A549 treated with ZK216348 at 1 μM for 4 hours (cell line): ENCODE data around the gene IKZF5. TPM values are rescaled to one million over a fixed set of nuclear protein-coding genes. Genes with fewer than 3 reads are reported as not detected.

Experiments
- total RNA-seq: library from RNA; stranded (reverse); fragments of 200-300 nt; extraction: Qiagen RNA extraction; gene quantifications from 5 replicates; pipeline ENCODE4 v1.2.3, GENCODE V29; 2022; ENCODE audit warnings: low read depth

IKZF5 gene
- 4.8 to 6.6 TPM (median 6.0 TPM) in 5 replicates for total RNA-seq

GRCh38 chr10:123008355-123009104 lies at the start of gene IKZF5, which contains the start of gene ACADSB:
TSS of gene IKZF5 (minus strand) at chr10:123008795. CDS start at chr10:122998625, 10,170 bp downstream.
TSS of gene ACADSB (plus strand) at chr10:123009006. CDS start at chr10:123009030, 24 bp downstream.

GRCh38 chr10:122980209-122981065 lies 28.2 kb downstream of the IKZF5 start, which contains the start of gene PSTK:
TSS of gene PSTK (plus strand) at chr10:122980401. CDS start at chr10:122980480, 79 bp downstream.

GRCh38 chr10:122953902-122954730 lies 54.5 kb downstream of the IKZF5 start, which contains the start of gene C10orf88:
TSS of gene C10orf88 (minus strand) at chr10:122954227. CDS start at chr10:122954178, 49 bp downstream.

Other genes with a start within 250 kb of the IKZF5 start
- gene CUZD1, start 162.9 kb downstream of the IKZF5 start, total RNA-seq = 0.96 to 1.6 TPM (median 1.4 TPM) in 5 replicates
- gene FAM24B, start 129.2 kb downstream of the IKZF5 start, total RNA-seq = 11.9 to 16.5 TPM (median 14.0 TPM) in 5 replicates
- not detected in 5 replicates for gene FAM24A, start 98.2 kb downstream of the IKZF5 start, total RNA-seq
- 6.6 to 9.6 TPM (median 8.6 TPM) in 5 replicates for gene C10orf88, start 54.6 kb downstream of the IKZF5 start, total RNA-seq
- gene PSTK, start 28.4 kb downstream of the IKZF5 start, total RNA-seq = 3.7 to 5.4 TPM (median 5.1 TPM) in 5 replicates
- 4.2 to 8.8 TPM (median 6.3 TPM) in 5 replicates for gene ACADSB, start 211 bp upstream of the IKZF5 start, total RNA-seq
- gene HMX3, start 127.2 kb upstream of the IKZF5 start, total RNA-seq = 0.14 TPM in 1 of 5 replicates, not detected in the others
- 0.20 to 0.25 TPM (median 0.22 TPM) in 3 of 5 replicates, not detected in the others for gene HMX2, start 139.3 kb upstream of the IKZF5 start, total RNA-seq
- gene BUB3, start 145.6 kb upstream of the IKZF5 start, total RNA-seq = 161 to 187 TPM (median 171 TPM) in 5 replicates